ENCODE measurements around the gene MS4A10.
"Not testable (repeated sequence)": the region's sequence is repeated elsewhere in the genome, so short reads cannot be mapped to it uniquely, and the experiment has no call there.

MS4A10 gene

GRCh38 chr11:60788401-60789125 lies 3.4 kb downstream of the MS4A10 start:
- no peak for DNase-seq

- DNase-seq: no peak
These were observed 5.6 kb downstream of the MS4A10 start for GRCh38 chr11:60790726-60791125.

- DNase-seq: no peak
These were observed 6.2 kb downstream of the MS4A10 start for GRCh38 chr11:60791153-60791933.

- no peak for DNase-seq
These were observed 7.4 kb downstream of the MS4A10 start for GRCh38 chr11:60792521-60792920.

- no peak for DNase-seq
These were observed 10.2 kb downstream of the MS4A10 start for GRCh38 chr11:60795291-60795690.

- no peak for DNase-seq
These were observed 12.9 kb downstream of the MS4A10 start for GRCh38 chr11:60797846-60798630.

GRCh38 chr11:60798631-60799030 lies 13.5 kb downstream of the MS4A10 start:
- DNase-seq: no peak

- no peak for DNase-seq
These were observed 16.1 kb downstream of the MS4A10 start for GRCh38 chr11:60801194-60801593.

GRCh38 chr11:60803273-60803936 lies 18.3 kb downstream of the MS4A10 start:
- no peak for DNase-seq

- DNase-seq: no peak
These were observed 24.1 kb downstream of the MS4A10 start for GRCh38 chr11:60809249-60809648.

- DNase-seq: no peak
These were observed 24.6 kb downstream of the MS4A10 start for GRCh38 chr11:60809691-60810090.

- DNase-seq: no peak
These were observed 25.0 kb downstream of the MS4A10 start for GRCh38 chr11:60810151-60810550.

GRCh38 chr11:60810569-60810968 lies 25.4 kb downstream of the MS4A10 start:
- no peak for DNase-seq

- DNase-seq: no peak
These were observed 28.2 kb downstream of the MS4A10 start for GRCh38 chr11:60813324-60813723.

- DNase-seq: no peak
These were observed 29.0 kb downstream of the MS4A10 start for GRCh38 chr11:60814112-60814511.

- DNase-seq: no peak
These were observed 31.5 kb downstream of the MS4A10 start for GRCh38 chr11:60816590-60817157.

- no peak for DNase-seq
These were observed 32.9 kb downstream of the MS4A10 start for GRCh38 chr11:60818057-60818456.

GRCh38 chr11:60821827-60822599 lies 36.9 kb downstream of the MS4A10 start:
- DNase-seq: no peak

GRCh38 chr11:60823745-60824306 lies 38.7 kb downstream of the MS4A10 start:
- DNase-seq: not testable (repeated sequence)

GRCh38 chr11:60825118-60825517 lies 40.0 kb downstream of the MS4A10 start:
- no peak for DNase-seq

GRCh38 chr11:60825790-60826189 lies 40.7 kb downstream of the MS4A10 start:
- no peak for DNase-seq

Data from effector CD8-positive, alpha-beta T cell (primary cell).